GM23248 (cell line): ENCODE data around the gene KATNAL1. TPM values are rescaled to one million over a fixed set of nuclear protein-coding genes. Genes with fewer than 3 reads are reported as not detected.

ENCODE experiments used
- DNase-seq: peaks from one replicate; pipeline ENCODE4 v3.0.0-alpha.2; 2015
- H2AFZ ChIP-seq: fragments of 200-600 bp; sonication (generic); 2 replicates; pipeline ENCODE4 v1.6.1; 2016; ENCODE audit warnings: antibody characterized with exemption
- H3F3A ChIP-seq: fragments of 200-600 bp; sonication (generic); 2 replicates; pipeline ENCODE4 v1.6.1; 2016; ENCODE audit warnings: mild to moderate bottlenecking, antibody characterized with exemption, mixed run types; ENCODE audit not compliant: insufficient read depth
- H3K27ac ChIP-seq: fragments of 200-600 bp; sonication (generic); 2 replicates; pipeline ENCODE4 v1.5.1; 2016; ENCODE audit warnings: mild to moderate bottlenecking
- H3K27me3 ChIP-seq: fragments of 200-600 bp; sonication (generic); replicated peaks from 2 replicates; pipeline ENCODE4 v1.6.1; 2016; ENCODE audit warnings: mild to moderate bottlenecking; ENCODE audit not compliant: insufficient read depth
- H3K36me3 ChIP-seq: fragments of 200-600 bp; sonication (generic); 2 replicates; pipeline ENCODE4 v1.6.1; 2016; ENCODE audit warnings: low read depth, mild to moderate bottlenecking
- H3K4me1 ChIP-seq: fragments of 200-600 bp; sonication (generic); 2 replicates; pipeline ENCODE4 v1.6.1; 2016; ENCODE audit warnings: mild to moderate bottlenecking; ENCODE audit not compliant: insufficient read depth
- H3K4me2 ChIP-seq: fragments of 200-600 bp; sonication (generic); one replicate; pipeline ENCODE4 v1.6.1; 2016; ENCODE audit warnings: mild to moderate bottlenecking; ENCODE audit not compliant: unreplicated experiment
- H3K4me3 ChIP-seq: fragments of 200-600 bp; sonication (generic); 2 replicates; pipeline ENCODE4 v1.5.1; 2016; ENCODE audit warnings: mild to moderate bottlenecking
- H3K79me2 ChIP-seq: fragments of 200-600 bp; sonication (generic); 2 replicates; pipeline ENCODE4 v1.6.1; 2016; ENCODE audit warnings: mild to moderate bottlenecking; ENCODE audit not compliant: insufficient read depth
- H3K9ac ChIP-seq: fragments of 200-600 bp; sonication (generic); 2 replicates; pipeline ENCODE4 v1.6.1; 2016; ENCODE audit warnings: mild to moderate bottlenecking
- H3K9me2 ChIP-seq: fragments of 200-600 bp; sonication (generic); 2 replicates; pipeline ENCODE4 v1.6.1; 2016; ENCODE audit warnings: mixed run types, mild to moderate bottlenecking, moderate library complexity; ENCODE audit not compliant: insufficient read depth
- H3K9me3 ChIP-seq: fragments of 200-600 bp; sonication (generic); one replicate; pipeline ENCODE4 v1.6.1; 2017; ENCODE audit warnings: low read depth
- H4K20me1 ChIP-seq: fragments of 200-600 bp; sonication (generic); 2 replicates; pipeline ENCODE4 v1.6.0; 2016; ENCODE audit not compliant: insufficient read depth
- EZH2 ChIP-seq: fragments of 200-600 bp; sonication (generic); IDR thresholded peaks from 2 replicates; pipeline ENCODE4 v1.6.1; 2018; ENCODE audit warnings: antibody characterized with exemption, mild to moderate bottlenecking; ENCODE audit not compliant: insufficient read depth, poor library complexity, severe bottlenecking
- EZH2phosphoT487 ChIP-seq: fragments of 200-600 bp; sonication (generic); IDR thresholded peaks from 2 replicates; pipeline ENCODE4 v1.6.1; 2018; ENCODE audit warnings: antibody characterized with exemption, moderate library complexity, mild to moderate bottlenecking, low read depth; ENCODE audit not compliant: insufficient read depth
- WGBS, 2 experiments: methylation state at CpG; one replicate each; pipeline ENCODE4 v1.1.6; 2015 to 2017; ENCODE audit warnings: low lambda C conversion rate in 2 of 2, low coverage in 1 of 2; ENCODE audit errors: missing lambda C conversion rate in 2 of 2; 5-methylcytosine and 5-hydroxymethylcytosine counted together
- in situ Hi-C: fragments of 300-500 bp; cut with MboI; formaldehyde crosslinking; loops from 2 replicates; pipeline ENCODE4 v1.15.0; 2020
- polyA plus RNA-seq: library from polyadenylated mRNA; unstranded; fragments of >200 nt; fragmentation: Nextera tagmentation; extraction: Ambion mirVana; gene quantifications from 2 replicates; pipeline ENCODE4 v1.2.1, GENCODE V29; 2016
- small RNA-seq: library from RNA; depleted of rRNA; stranded (forward); fragments of <200 nt; gene quantifications from one replicate; pipeline ENCODE3, GENCODE V24; 2014; ENCODE audit warnings: low read depth, low replicate concordance
- total RNA-seq: library from RNA; depleted of rRNA; stranded (reverse); fragments of >200 nt; shearing (Covaris generic); gene quantifications from 2 replicates; pipeline ENCODE4 v1.2.3, GENCODE V29; 2014; rRNA removed

Gene KATNAL1
- total and polyA plus RNA-seq, 2 experiments from 2014 or later = 23.1 to 34.8 TPM

GRCh38 chr13:30156270-30156669 lies 151.1 kb downstream of the KATNAL1 start:
- Histone ChIP-seq H3K36me3 (no peaks in the 10 kb centered on the region), H3K79me2 (no peaks in the 10 kb centered on the region), H3K4me1 (peaks cover 11% of the 10 kb centered on the region), H3K9me3 (no peaks in the 10 kb centered on the region), H3K4me3 (no peak overlapping the region), H3K27ac (no peak overlapping the region), H3F3A (peaks cover 18% of the 10 kb centered on the region), H3K4me2 (no peak overlapping the region), H2AFZ (no peak overlapping the region), H4K20me1 (no peaks in the 10 kb centered on the region), H3K27me3 (no peaks in the 10 kb centered on the region; the same call in 1 of the 2 replicates), H3K9me2 (no peaks in the 10 kb centered on the region), H3K9ac (no peak overlapping the region)
- TF ChIP-seq EZH2phosphoT487 = no peak
- TF ChIP-seq EZH2 = no peak
- in situ Hi-C loops = no loop called here
- no peak for DNase-seq
- WGBS, 2 experiments = 80 to 87% methylated on average over 6 of the region's 6 CpGs

DNA sequence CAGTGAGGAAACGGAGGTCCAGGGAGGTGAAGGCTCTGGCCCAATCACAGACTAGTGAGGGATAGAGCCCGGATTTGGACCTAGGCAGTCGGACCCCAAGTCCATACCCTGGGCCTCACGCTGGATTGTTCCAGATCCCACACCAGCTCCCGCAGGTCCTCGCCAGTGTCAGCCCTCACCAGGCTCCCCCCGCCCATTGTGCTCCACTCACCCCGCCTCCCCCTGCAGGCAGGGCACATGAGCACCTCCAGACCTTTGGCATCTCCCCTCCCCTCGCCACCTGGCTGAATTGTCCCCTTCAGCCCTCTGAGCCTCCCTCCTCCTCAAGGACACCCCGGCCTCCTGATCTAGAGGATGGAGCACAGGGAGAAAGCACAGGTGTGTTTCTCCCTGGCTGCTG lies 152.4 kb downstream of the KATNAL1 start:
- Histone ChIP-seq H3K4me1 (peaks cover 10% of the 10 kb centered on the region), H3K27me3 (no peaks in the 10 kb centered on the region; the same call in 1 of the 2 replicates), H3K4me2 (no peak overlapping the region), H3K36me3 (no peaks in the 10 kb centered on the region), H2AFZ (no peak overlapping the region), H3K4me3 (no peak overlapping the region), H3K27ac (no peak overlapping the region), H4K20me1 (no peaks in the 10 kb centered on the region), H3K9ac (no peak overlapping the region), H3K9me2 (no peaks in the 10 kb centered on the region), H3K79me2 (no peaks in the 10 kb centered on the region), H3K9me3 (no peaks in the 10 kb centered on the region), H3F3A (peaks cover 11% of the 10 kb centered on the region)
- in situ Hi-C loops = no loop called here
- 80 to 84% methylated on average over 6 to 10 of the region's 10 CpGs for WGBS, 2 experiments
- DNase-seq = no peak
- no peak for TF ChIP-seq EZH2
- TF ChIP-seq EZH2phosphoT487 = no peak

GRCh38 chr13:30154531-30154930 lies 152.8 kb downstream of the KATNAL1 start:
- H3K4me3 ChIP-seq = no peak overlapping the region
- no peak overlapping the region for H3K4me2 ChIP-seq
- no peak for TF ChIP-seq EZH2phosphoT487
- TF ChIP-seq EZH2 = no peak
- H3K79me2 ChIP-seq = no peaks in the 10 kb centered on the region
- in situ Hi-C loops = no loop called here
- no peak for DNase-seq
- no peaks in the 10 kb centered on the region; the same call in 1 of the 2 replicates for H3K27me3 ChIP-seq
- H3K36me3 ChIP-seq = no peaks in the 10 kb centered on the region
- peaks cover 7% of the 10 kb centered on the region for H3F3A ChIP-seq
- H3K4me1 ChIP-seq = peaks cover 7% of the 10 kb centered on the region
- H3K9me2 ChIP-seq = no peaks in the 10 kb centered on the region
- no peaks in the 10 kb centered on the region for H3K9me3 ChIP-seq
- H3K27ac ChIP-seq = no peak overlapping the region
- no peak overlapping the region for H2AFZ ChIP-seq
- 96 to 98% methylated on average over 19 to 20 of the region's 20 CpGs for WGBS, 2 experiments
- H4K20me1 ChIP-seq = no peaks in the 10 kb centered on the region
- no peak overlapping the region for H3K9ac ChIP-seq

- no peaks in the 10 kb centered on the region; the same call in 1 of the 2 replicates for H3K27me3 ChIP-seq
- no peaks in the 10 kb centered on the region for H3F3A ChIP-seq
- H3K9me2 ChIP-seq = no peaks in the 10 kb centered on the region
- no peak overlapping the region for H3K9ac ChIP-seq
- no peaks in the 10 kb centered on the region for H3K79me2 ChIP-seq
- DNase-seq = peak; percentile 58
- H2AFZ ChIP-seq = no peak overlapping the region
- in situ Hi-C loops = no loop called here
- H3K4me2 ChIP-seq = no peak overlapping the region
- no peaks in the 10 kb centered on the region for H3K4me1 ChIP-seq
- no peaks in the 10 kb centered on the region for H3K9me3 ChIP-seq
- H3K36me3 ChIP-seq = no peaks in the 10 kb centered on the region
- H3K27ac ChIP-seq = no peak overlapping the region
- no peak overlapping the region for H3K4me3 ChIP-seq
- TF ChIP-seq EZH2 (no peak), EZH2phosphoT487 (no peak)
- WGBS, 2 experiments = 22 to 28% methylated on average over 35 of the region's 35 CpGs
- H4K20me1 ChIP-seq = no peaks in the 10 kb centered on the region
Observed at GRCh38 chr13:30153545-30154426, 153.6 kb downstream of the KATNAL1 start.

Small RNA genes within 50 kb of the gene (small RNA-seq; reads per million reads assigned to genes)
- gene RNU6-64P = not detected

Other genes starting within 250 kb of the KATNAL1 start
- gene UBE2L5, start 114.9 kb upstream of the KATNAL1 start, total RNA-seq = not detected in 2 replicates
- not detected in 2 replicates for gene UBE2L5, start 114.9 kb upstream of the KATNAL1 start, polyA plus RNA-seq
- 193 and 233 TPM in 2 replicates for gene HMGB1, start 158.4 kb upstream of the KATNAL1 start, total RNA-seq
- 417 and 430 TPM in 2 replicates for gene HMGB1, start 158.4 kb upstream of the KATNAL1 start, polyA plus RNA-seq